Neural cell (in vitro differentiated cells): ENCODE results near the gene ADAMTS16. TPM values are rescaled to one million over a fixed set of nuclear protein-coding genes. Genes with fewer than 3 reads are reported as not detected.

Experiments
- H2AFZ ChIP-seq: fragments of 200-600, 300-800 bp; sonication (generic), shearing (Covaris generic); 2 replicates; pipeline ENCODE4 v1.6.0; 2014; ENCODE audit warnings: low read depth, mild to moderate bottlenecking, antibody characterized with exemption, low read length, moderate library complexity
- H3F3A ChIP-seq: fragments of 200-600 bp; shearing (Covaris generic); 2 replicates; pipeline ENCODE4 v1.6.1; 2016; ENCODE audit warnings: mild to moderate bottlenecking, moderate library complexity, mixed read lengths, antibody characterized with exemption, low read length; ENCODE audit not compliant: insufficient read depth, poor library complexity, severe bottlenecking
- H3K27ac ChIP-seq: fragments of 200-600, 300-800 bp; sonication (generic), shearing (Covaris generic); 2 replicates; pipeline ENCODE4 v1.5.1; 2014; ENCODE audit warnings: mild to moderate bottlenecking, low read length, moderate library complexity
- H3K27me3 ChIP-seq: fragments of 300-800, 200-600 bp; sonication (generic), shearing (Covaris generic); 2 replicates; pipeline ENCODE4 v1.6.0; 2014; ENCODE audit warnings: mild to moderate bottlenecking, low read depth, low read length, moderate library complexity; ENCODE audit not compliant: insufficient read depth
- H3K36me3 ChIP-seq: fragments of 300-800, 200-600 bp; sonication (generic), shearing (Covaris generic); 2 replicates; pipeline ENCODE4 v1.5.1; 2014; ENCODE audit warnings: mild to moderate bottlenecking, antibody characterized with exemption, low read length, moderate library complexity; ENCODE audit not compliant: insufficient read depth
- H3K4me2 ChIP-seq: fragments of 300-800, 200-600 bp; sonication (generic), shearing (Covaris generic); 2 replicates; pipeline ENCODE4 v1.6.0; 2014; ENCODE audit warnings: mild to moderate bottlenecking, low read length
- H3K4me3 ChIP-seq: fragments of 300-800, 200-600 bp; sonication (generic), shearing (Covaris generic); 2 replicates; pipeline ENCODE4 v1.5.1; 2014; ENCODE audit warnings: mild to moderate bottlenecking, low read length, moderate library complexity
- H3K79me2 ChIP-seq: fragments of 200-600 bp; shearing (Covaris generic); replicated peaks from 2 replicates; pipeline ENCODE4 v1.6.0; 2014; ENCODE audit warnings: mild to moderate bottlenecking, low read length, moderate library complexity; ENCODE audit not compliant: insufficient read depth
- H3K9ac ChIP-seq: fragments of 300-800, 200-600 bp; sonication (generic), shearing (Covaris generic); 2 replicates; pipeline ENCODE4 v1.6.1; 2016; ENCODE audit warnings: mild to moderate bottlenecking, low read length, mixed read lengths
- H3K9me2 ChIP-seq: fragments of 200-600 bp; shearing (Covaris generic); 2 replicates; pipeline ENCODE4 v1.6.1; 2016; ENCODE audit warnings: mild to moderate bottlenecking, low read length, mixed read lengths; ENCODE audit not compliant: insufficient read depth
- H3K9me3 ChIP-seq: fragments of 200-600, 300-800 bp; sonication (generic), shearing (Covaris generic); 2 replicates; pipeline ENCODE4 v1.6.1; 2016; ENCODE audit warnings: mild to moderate bottlenecking, mixed run types, low read length, moderate library complexity, mixed read lengths
- H4K20me1 ChIP-seq: fragments of 200-600 bp; shearing (Covaris generic); 2 replicates; pipeline ENCODE4 v1.6.1; 2016; ENCODE audit warnings: mild to moderate bottlenecking, mixed run types; ENCODE audit not compliant: insufficient read depth
- EP300 ChIP-seq: fragments of 450-650 bp; conservative IDR thresholded peaks from 2 replicates; pipeline ENCODE4 v1.6.1; 2014; ENCODE audit warnings: antibody characterized with exemption, mild to moderate bottlenecking, moderate library complexity; ENCODE audit not compliant: poor library complexity, severe bottlenecking
- EZH2 ChIP-seq: fragments of 200-600, 300-800 bp; shearing (Covaris generic), sonication (generic); IDR thresholded peaks from 2 replicates; pipeline ENCODE4 v1.6.1; 2014; ENCODE audit warnings: antibody characterized with exemption, low read length, borderline replicate concordance, mild to moderate bottlenecking; ENCODE audit not compliant: insufficient read depth, poor library complexity, severe bottlenecking
- MXI1 ChIP-seq: fragments of 450-650 bp; conservative IDR thresholded peaks from 2 replicates; pipeline ENCODE4 v1.6.1; 2014; ENCODE audit warnings: antibody characterized with exemption, mild to moderate bottlenecking; ENCODE audit not compliant: poor library complexity, severe bottlenecking
- POLR2AphosphoS5 ChIP-seq: IDR thresholded peaks from 2 replicates; pipeline ENCODE4 v1.6.1; 2012
- RAD21 ChIP-seq: fragments of 450-650 bp; conservative IDR thresholded peaks from 2 replicates; pipeline ENCODE4 v1.6.1; 2014; ENCODE audit warnings: antibody characterized with exemption, mild to moderate bottlenecking, moderate library complexity
- SMC3 ChIP-seq: fragments of 450-650 bp; conservative IDR thresholded peaks from 2 replicates; pipeline ENCODE4 v1.6.1; 2014; ENCODE audit warnings: antibody characterized with exemption, mild to moderate bottlenecking, moderate library complexity; ENCODE audit not compliant: poor library complexity
- TAF1 ChIP-seq: IDR thresholded peaks from 2 replicates; pipeline ENCODE4 v1.6.1; 2012; ENCODE audit warnings: low read depth
- polyA plus RNA-seq: library from polyadenylated mRNA; depleted of rRNA; stranded (reverse); fragments of >200 nt; gene quantifications from 2 replicates; pipeline ENCODE4 v1.2.3, GENCODE V29; 2014
- TF ChIP-seq, protein P1 (sequence below): fragments of 450-650 bp; IDR thresholded peaks from 2 replicates; pipeline ENCODE4 v1.5.1; 2014; ENCODE audit warnings: antibody characterized with exemption, mild to moderate bottlenecking, moderate library complexity; ENCODE audit not compliant: poor library complexity, severe bottlenecking
- TF ChIP-seq, protein P2 (sequence below): IDR thresholded peaks from 2 replicates; pipeline ENCODE4 v1.6.1; 2012; ENCODE audit warnings: borderline replicate concordance

Gene ADAMTS16
- polyA plus RNA-seq, 1 donor from 2014 or later = 1.3 TPM

- TF ChIP-seq, protein P1, sequence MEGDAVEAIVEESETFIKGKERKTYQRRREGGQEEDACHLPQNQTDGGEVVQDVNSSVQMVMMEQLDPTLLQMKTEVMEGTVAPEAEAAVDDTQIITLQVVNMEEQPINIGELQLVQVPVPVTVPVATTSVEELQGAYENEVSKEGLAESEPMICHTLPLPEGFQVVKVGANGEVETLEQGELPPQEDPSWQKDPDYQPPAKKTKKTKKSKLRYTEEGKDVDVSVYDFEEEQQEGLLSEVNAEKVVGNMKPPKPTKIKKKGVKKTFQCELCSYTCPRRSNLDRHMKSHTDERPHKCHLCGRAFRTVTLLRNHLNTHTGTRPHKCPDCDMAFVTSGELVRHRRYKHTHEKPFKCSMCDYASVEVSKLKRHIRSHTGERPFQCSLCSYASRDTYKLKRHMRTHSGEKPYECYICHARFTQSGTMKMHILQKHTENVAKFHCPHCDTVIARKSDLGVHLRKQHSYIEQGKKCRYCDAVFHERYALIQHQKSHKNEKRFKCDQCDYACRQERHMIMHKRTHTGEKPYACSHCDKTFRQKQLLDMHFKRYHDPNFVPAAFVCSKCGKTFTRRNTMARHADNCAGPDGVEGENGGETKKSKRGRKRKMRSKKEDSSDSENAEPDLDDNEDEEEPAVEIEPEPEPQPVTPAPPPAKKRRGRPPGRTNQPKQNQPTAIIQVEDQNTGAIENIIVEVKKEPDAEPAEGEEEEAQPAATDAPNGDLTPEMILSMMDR = no peak
- H3K9ac ChIP-seq = no peak overlapping the region
- no peaks in the 10 kb centered on the region for H3F3A ChIP-seq
- no peaks in the 10 kb centered on the region for H3K27me3 ChIP-seq
- no peaks in the 10 kb centered on the region for H3K79me2 ChIP-seq
- no peak overlapping the region for H2AFZ ChIP-seq
- no peak overlapping the region for H3K27ac ChIP-seq
- no peaks in the 10 kb centered on the region for H3K9me2 ChIP-seq
- no peak overlapping the region for H3K4me3 ChIP-seq
- H3K36me3 ChIP-seq = no peaks in the 10 kb centered on the region
- no peaks in the 10 kb centered on the region for H4K20me1 ChIP-seq
- H3K4me2 ChIP-seq = no peak overlapping the region
- no peaks in the 10 kb centered on the region for H3K9me3 ChIP-seq
Measured at GRCh38 chr5:5183189-5183699, 43.1 kb downstream of the ADAMTS16 start.

DNA sequence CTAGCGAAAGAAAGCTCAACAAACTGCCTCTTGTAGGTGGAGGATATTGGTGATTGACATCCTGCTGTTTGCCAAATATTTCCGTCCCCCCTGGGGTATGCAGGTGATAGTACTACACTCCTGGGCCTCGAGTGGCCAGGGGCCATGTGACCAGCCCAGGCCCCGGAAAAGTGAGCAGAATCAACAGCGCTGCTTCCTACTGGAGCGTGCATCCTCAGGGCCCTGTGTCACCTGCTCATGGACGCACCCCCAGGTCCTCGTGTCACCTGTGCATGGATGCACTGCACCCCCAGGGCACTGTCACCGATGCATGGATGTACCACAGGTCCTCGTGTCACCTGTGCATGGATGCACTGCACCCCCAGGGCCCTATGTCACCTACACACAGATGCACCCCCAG lies 43.8 kb downstream of the ADAMTS16 start:
- Histone ChIP-seq H3K4me2 (no peak overlapping the region), H3K9me3 (no peaks in the 10 kb centered on the region), H3K36me3 (no peaks in the 10 kb centered on the region), H3K27ac (no peak overlapping the region), H2AFZ (no peak overlapping the region), H3K9ac (no peak overlapping the region), H3K79me2 (no peaks in the 10 kb centered on the region), H3K27me3 (no peaks in the 10 kb centered on the region), H4K20me1 (no peaks in the 10 kb centered on the region), H3K9me2 (no peaks in the 10 kb centered on the region), H3F3A (no peaks in the 10 kb centered on the region), H3K4me3 (no peak overlapping the region)
- TF ChIP-seq, protein P1 = no peak
- TF ChIP-seq TAF1 (no peak), EZH2 (no peak), SMC3 (no peak), EP300 (no peak), MXI1 (no peak), RAD21 (no peak), POLR2AphosphoS5 (no peak)
- TF ChIP-seq, protein P2, sequence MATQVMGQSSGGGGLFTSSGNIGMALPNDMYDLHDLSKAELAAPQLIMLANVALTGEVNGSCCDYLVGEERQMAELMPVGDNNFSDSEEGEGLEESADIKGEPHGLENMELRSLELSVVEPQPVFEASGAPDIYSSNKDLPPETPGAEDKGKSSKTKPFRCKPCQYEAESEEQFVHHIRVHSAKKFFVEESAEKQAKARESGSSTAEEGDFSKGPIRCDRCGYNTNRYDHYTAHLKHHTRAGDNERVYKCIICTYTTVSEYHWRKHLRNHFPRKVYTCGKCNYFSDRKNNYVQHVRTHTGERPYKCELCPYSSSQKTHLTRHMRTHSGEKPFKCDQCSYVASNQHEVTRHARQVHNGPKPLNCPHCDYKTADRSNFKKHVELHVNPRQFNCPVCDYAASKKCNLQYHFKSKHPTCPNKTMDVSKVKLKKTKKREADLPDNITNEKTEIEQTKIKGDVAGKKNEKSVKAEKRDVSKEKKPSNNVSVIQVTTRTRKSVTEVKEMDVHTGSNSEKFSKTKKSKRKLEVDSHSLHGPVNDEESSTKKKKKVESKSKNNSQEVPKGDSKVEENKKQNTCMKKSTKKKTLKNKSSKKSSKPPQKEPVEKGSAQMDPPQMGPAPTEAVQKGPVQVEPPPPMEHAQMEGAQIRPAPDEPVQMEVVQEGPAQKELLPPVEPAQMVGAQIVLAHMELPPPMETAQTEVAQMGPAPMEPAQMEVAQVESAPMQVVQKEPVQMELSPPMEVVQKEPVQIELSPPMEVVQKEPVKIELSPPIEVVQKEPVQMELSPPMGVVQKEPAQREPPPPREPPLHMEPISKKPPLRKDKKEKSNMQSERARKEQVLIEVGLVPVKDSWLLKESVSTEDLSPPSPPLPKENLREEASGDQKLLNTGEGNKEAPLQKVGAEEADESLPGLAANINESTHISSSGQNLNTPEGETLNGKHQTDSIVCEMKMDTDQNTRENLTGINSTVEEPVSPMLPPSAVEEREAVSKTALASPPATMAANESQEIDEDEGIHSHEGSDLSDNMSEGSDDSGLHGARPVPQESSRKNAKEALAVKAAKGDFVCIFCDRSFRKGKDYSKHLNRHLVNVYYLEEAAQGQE = no peak
